ENCODE data around the gene GRIP2.

- TF ChIP-seq RCOR1 (IDR thresholded peaks at IDR 0.05; ENCODE audit: insufficient replicate concordance, low read length) (no peak), CTCF (conservative IDR thresholded peaks at IDR 0.05; ENCODE audit: low read depth, low read length) (no peak)
Observed at GRCh38 chr3:14503706-14504065, 36.5 kb downstream of the GRIP2 start.

Measured in IMR-90 (cell line).